ENCODE results near the gene MS4A7.

DNA sequence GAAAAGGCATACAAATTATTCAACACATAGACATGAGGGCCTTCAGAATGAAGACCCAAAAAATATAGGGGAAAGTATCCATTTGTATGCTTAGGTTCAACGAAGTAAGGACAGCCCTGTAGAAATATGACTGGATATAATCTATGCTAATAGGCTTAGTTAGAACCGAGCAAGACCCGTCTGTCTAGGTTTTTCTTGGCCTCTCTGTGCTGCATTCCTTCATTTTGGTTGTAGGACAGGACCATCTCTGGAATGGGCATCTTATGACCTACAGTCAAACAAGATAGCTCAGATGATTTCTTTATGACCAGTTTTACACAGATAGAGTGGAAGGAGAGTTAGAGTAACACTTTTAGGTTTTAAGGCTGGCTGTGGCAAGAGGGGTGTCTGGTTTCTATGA is 5.6 kb upstream of the MS4A7 start:
- no peak for TF ChIP-seq EZH2phosphoT487 (conservative IDR thresholded peaks at IDR 0.05; ENCODE audit: low read length)
- TF ChIP-seq, protein P1, sequence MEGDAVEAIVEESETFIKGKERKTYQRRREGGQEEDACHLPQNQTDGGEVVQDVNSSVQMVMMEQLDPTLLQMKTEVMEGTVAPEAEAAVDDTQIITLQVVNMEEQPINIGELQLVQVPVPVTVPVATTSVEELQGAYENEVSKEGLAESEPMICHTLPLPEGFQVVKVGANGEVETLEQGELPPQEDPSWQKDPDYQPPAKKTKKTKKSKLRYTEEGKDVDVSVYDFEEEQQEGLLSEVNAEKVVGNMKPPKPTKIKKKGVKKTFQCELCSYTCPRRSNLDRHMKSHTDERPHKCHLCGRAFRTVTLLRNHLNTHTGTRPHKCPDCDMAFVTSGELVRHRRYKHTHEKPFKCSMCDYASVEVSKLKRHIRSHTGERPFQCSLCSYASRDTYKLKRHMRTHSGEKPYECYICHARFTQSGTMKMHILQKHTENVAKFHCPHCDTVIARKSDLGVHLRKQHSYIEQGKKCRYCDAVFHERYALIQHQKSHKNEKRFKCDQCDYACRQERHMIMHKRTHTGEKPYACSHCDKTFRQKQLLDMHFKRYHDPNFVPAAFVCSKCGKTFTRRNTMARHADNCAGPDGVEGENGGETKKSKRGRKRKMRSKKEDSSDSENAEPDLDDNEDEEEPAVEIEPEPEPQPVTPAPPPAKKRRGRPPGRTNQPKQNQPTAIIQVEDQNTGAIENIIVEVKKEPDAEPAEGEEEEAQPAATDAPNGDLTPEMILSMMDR (IDR thresholded peaks at IDR 0.05; ENCODE audit: insufficient read depth, low read length, poor library complexity, severe bottlenecking), result no peak

Measured in SU-DHL-6 (cell line).